Neutrophil (primary cell): Measurements from ENCODE around the gene FAM222A.

Experiments
- H3K27ac ChIP-seq: fragments of 200-600 bp; sonication (generic); 2 replicates; pipeline ENCODE4 v1.5.1; 2016; ENCODE audit warnings: mild to moderate bottlenecking, moderate library complexity
- H3K27me3 ChIP-seq: fragments of 200-600 bp; sonication (generic); 2 replicates; pipeline ENCODE4 v1.6.0; 2016; ENCODE audit warnings: mild to moderate bottlenecking
- H3K36me3 ChIP-seq: fragments of 200-600 bp; sonication (generic); 2 replicates; pipeline ENCODE4 v1.5.1; 2017
- H3K4me1 ChIP-seq, 2 experiments: fragments of 200-600 bp in 1 of 2; sonication (generic) in 1 of 2; 1 replicate in 1 of 2; 2 replicates in 1 of 2; pipeline versions ENCODE4 v1.5.1 to v1.6.1; 2013 to 2016; ENCODE audit warnings: low read depth in 1 of 2, low read length in 1 of 2, mild to moderate bottlenecking in 1 of 2, moderate library complexity in 1 of 2; ENCODE audit not compliant: control insufficient read depth in 1 of 2, insufficient read depth in 1 of 2
- H3K4me3 ChIP-seq, 2 experiments: fragments of 200-600 bp in 1 of 2; sonication (generic) in 1 of 2; 1 replicate in 1 of 2; 2 replicates in 1 of 2; pipeline ENCODE4 v1.5.1; 2013 to 2016; ENCODE audit warnings: low read depth in 1 of 2, low read length in 1 of 2, mild to moderate bottlenecking in 1 of 2, moderate library complexity in 1 of 2
- H3K9me3 ChIP-seq: fragments of 200-600 bp; sonication (generic); 2 replicates; pipeline ENCODE4 v1.5.1; 2016
- TF ChIP-seq, protein P1 (sequence below): fragments of 200-600 bp; sonication (generic); IDR thresholded peaks from 2 replicates; pipeline ENCODE4 v1.5.1; 2016; ENCODE audit warnings: antibody characterized with exemption

FAM222A gene

DNA sequence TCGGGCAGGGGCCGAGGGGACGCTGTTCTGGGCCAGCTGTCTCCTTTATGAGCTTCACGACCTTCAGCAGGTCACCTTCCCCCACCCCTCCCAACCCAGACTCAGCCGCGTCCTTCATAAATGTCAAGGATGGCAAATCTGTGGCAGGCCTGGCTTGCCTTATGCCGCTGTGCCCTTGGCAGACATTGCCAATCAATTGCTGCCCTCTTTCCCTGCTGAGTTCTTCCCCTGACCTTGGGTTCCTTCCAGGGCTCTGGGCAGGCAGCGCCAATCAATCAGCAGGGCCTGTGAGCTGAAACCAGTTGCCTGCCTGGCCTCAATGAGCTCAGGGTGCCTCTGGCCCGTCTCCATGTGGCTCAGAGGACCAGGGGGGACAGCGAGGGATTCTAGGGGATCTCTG lies 7.7 kb downstream of the FAM222A start:
- peaks cover 48% of the 10 kb centered on the region for H3K27me3 ChIP-seq
- no peak overlapping the region for H3K27ac ChIP-seq
- H3K36me3 ChIP-seq: no peaks in the 10 kb centered on the region
- H3K4me1 ChIP-seq: no peaks in the 10 kb centered on the region
- TF ChIP-seq, protein P1, sequence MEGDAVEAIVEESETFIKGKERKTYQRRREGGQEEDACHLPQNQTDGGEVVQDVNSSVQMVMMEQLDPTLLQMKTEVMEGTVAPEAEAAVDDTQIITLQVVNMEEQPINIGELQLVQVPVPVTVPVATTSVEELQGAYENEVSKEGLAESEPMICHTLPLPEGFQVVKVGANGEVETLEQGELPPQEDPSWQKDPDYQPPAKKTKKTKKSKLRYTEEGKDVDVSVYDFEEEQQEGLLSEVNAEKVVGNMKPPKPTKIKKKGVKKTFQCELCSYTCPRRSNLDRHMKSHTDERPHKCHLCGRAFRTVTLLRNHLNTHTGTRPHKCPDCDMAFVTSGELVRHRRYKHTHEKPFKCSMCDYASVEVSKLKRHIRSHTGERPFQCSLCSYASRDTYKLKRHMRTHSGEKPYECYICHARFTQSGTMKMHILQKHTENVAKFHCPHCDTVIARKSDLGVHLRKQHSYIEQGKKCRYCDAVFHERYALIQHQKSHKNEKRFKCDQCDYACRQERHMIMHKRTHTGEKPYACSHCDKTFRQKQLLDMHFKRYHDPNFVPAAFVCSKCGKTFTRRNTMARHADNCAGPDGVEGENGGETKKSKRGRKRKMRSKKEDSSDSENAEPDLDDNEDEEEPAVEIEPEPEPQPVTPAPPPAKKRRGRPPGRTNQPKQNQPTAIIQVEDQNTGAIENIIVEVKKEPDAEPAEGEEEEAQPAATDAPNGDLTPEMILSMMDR: no peak
- no peak overlapping the region for H3K4me3 ChIP-seq
- H3K9me3 ChIP-seq: no peaks in the 10 kb centered on the region

DNA sequence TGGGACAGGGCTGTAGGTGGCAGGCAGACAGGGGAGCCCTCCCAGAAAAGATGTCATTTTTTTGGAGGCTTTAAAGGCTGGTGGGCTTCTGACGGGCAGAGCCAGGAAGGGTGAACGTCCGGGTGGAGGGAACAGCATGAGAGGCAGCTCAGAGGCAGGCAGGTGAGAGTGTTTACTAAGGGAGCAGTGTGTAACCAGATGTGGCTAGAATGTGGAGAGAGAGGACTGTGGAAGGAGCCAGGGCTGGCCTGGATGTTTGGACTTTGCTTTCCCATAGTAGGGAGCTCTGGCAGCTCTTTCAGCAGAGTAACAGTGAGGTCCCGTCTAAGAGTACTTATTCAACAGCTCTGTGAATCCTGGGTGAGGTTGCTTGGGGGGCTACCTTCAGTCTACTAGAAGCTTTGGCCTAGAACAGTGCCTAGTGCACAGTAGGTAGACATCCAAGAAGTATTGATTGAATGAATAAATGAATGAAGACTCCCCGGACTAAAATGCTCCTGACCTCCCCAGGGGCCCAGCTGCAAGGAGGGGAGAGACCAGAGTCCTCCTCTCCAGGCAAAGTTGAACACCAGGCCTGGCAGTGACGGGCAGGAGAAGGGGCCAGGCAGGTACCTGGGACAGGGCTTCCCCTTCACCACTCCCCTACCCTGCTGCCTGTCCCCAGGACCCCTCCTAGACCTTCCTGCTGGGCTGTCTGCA lies 8.5 kb downstream of the FAM222A start:
- Histone ChIP-seq H3K27me3 (peaks cover 39% of the 10 kb centered on the region), H3K4me3 (no peak overlapping the region), H3K27ac (no peak overlapping the region), H3K4me1 (no peaks in the 10 kb centered on the region), H3K9me3 (no peaks in the 10 kb centered on the region), H3K36me3 (no peaks in the 10 kb centered on the region)
- TF ChIP-seq, protein P1: no peak

DNA sequence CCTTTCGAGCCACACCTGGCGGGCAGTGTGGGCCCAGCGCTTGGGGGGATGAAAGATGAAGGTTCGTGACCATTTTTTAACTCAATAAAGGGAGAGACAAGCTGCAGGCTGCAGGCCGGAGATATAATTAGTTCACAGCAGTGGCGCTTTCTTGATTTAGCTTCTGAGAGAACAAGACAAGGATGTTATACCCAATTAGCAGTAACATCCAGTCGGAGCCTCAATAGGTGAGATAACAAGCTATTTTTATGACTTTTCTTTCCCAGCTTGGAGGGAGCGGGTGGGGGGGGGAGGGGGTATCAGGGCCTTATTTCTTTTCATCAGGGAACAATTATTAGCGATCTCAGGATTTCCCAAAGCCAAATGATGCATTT lies 9.1 kb downstream of the FAM222A start:
- Histone ChIP-seq H3K36me3 (no peaks in the 10 kb centered on the region), H3K4me3 (no peak overlapping the region), H3K27ac (no peak overlapping the region), H3K9me3 (no peaks in the 10 kb centered on the region), H3K4me1 (no peaks in the 10 kb centered on the region), H3K27me3 (peaks cover 33% of the 10 kb centered on the region)
- TF ChIP-seq, protein P1: no peak

DNA sequence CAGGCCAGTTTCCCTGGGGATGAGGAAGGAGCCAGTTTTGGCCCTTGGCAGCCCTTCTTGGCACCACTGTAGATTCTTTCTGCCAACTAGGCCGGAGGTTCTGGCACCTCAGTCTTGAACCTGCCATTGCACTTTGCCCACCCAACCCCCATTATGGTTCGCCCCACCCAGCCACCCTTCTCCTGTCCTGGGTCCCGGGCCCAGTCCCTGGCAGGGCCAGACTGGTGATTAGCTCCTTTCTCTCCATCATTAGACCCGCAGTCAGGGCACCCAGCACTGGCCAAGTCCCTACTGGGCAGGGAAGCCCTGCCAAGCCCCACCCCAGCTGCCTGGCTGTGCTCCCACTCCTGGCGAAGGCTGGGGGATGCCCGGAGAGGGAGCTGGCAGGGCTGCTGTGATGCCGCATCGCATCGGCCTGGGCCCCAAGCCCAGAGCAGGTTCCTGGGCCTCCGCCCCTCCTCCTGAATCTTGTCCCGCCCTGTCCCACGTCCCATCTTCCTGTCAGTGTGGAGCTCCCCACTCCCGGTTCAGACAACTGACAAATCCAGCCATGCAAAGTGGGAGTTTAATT lies 9.8 kb downstream of the FAM222A start:
- no peaks in the 10 kb centered on the region for H3K4me1 ChIP-seq
- H3K27me3 ChIP-seq: peaks cover 26% of the 10 kb centered on the region
- TF ChIP-seq, protein P1: no peak
- no peak overlapping the region for H3K27ac ChIP-seq
- H3K36me3 ChIP-seq: no peaks in the 10 kb centered on the region
- H3K4me3 ChIP-seq: no peak overlapping the region
- H3K9me3 ChIP-seq: no peaks in the 10 kb centered on the region

DNA sequence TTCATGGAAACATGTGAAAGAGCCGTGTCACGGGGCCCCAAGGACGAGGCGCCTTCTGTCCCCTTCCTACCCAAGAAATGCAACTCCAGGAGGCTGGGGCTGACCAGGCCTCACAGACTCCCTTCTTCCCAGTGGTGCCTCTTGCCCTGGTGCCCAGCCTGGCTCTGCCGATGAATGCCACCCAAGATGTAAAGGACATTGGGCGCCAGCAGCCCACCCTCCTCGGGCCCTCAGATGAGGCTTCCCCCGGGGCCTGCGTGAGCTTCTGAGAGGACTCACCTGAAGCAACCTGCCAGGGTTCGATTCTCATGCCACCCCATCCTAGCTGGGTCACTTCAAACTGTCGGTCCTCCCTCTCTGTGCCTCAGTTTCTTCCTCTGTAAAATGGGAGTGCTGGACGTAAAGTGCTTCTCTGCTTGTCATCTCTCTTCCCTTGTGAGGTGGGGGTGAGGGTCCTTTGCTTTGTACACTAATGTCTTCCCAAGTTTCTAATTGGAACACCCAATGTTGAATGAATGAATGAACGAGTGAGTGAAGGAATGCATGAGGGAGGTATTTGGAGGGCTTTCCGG lies 10.8 kb downstream of the FAM222A start:
- Histone ChIP-seq H3K27ac (no peak overlapping the region), H3K27me3 (peaks cover 16% of the 10 kb centered on the region), H3K9me3 (no peaks in the 10 kb centered on the region), H3K36me3 (no peaks in the 10 kb centered on the region), H3K4me1 (no peaks in the 10 kb centered on the region), H3K4me3 (no peak overlapping the region)
- TF ChIP-seq, protein P1: no peak
